Suprapubic skin (tissue), 3 donors: ENCODE measurements around the gene MRPL3.

ENCODE experiments used
- CTCF ChIP-seq, 2 donors: fragments of 200-600 bp in 1 of 2; fragments of 450-650 bp in 1 of 2; sonication (generic) in 1 of 2; IDR thresholded peaks; one replicate each; pipeline ENCODE4 v1.5.1; 2016 to 2019; ENCODE audit warnings: antibody characterized with exemption in 2 of 2, mild to moderate bottlenecking in 1 of 2, moderate library complexity in 1 of 2
- EP300 ChIP-seq: sonication (generic); formaldehyde crosslinking; IDR thresholded peaks from one replicate; pipeline ENCODE4 v1.6.1; 2017; ENCODE audit warnings: antibody characterized with exemption

DNA sequence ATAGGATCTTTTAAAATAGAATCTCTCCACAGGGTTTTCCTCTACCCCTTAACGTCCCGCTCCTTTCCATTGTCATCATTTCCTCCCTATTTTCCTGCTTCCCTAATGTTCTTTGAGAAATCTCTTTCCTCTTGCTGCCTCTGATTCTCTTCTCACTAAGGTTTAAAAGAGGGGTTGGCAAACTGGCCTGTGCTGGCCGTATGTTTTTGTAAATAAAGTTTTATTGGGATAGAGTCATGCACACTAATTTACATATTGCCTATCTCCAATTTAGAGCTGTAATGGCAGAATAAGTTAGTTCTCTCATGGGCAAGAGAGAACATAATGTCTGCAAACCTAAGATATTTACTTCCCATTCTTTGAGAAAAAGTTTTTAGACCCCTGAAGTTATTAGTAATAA, 25.0 kb downstream of the MRPL3 start:
- TF ChIP-seq CTCF (IDR thresholded peaks at IDR 0.05): no peak
- TF ChIP-seq EP300: no peak
